Ovary (tissue), 9 donors: ENCODE results near the gene HECTD4. TPM values are rescaled to one million over a fixed set of nuclear protein-coding genes. Genes with fewer than 3 reads are reported as not detected.

ENCODE experiments used
- DNase-seq, 5 donors: peaks; one replicate each; pipeline ENCODE4 v3.0.0-alpha.2; 2019 to 2020
- H3K27ac ChIP-seq, 2 donors: fragments of 200-600 bp; one replicate each; pipeline versions ENCODE4 v1.5.1 to v1.8.0; 2019 to 2022
- H3K27me3 ChIP-seq: fragments of 200-600 bp; one replicate; pipeline ENCODE4 v1.8.0; 2022
- H3K36me3 ChIP-seq: fragments of 200-600 bp; sonication (generic); one replicate; pipeline ENCODE4 v1.5.1; 2019
- H3K4me1 ChIP-seq: one replicate; pipeline ENCODE4 v1.8.1; 2013; ENCODE audit warnings: mild to moderate bottlenecking, moderate library complexity; ENCODE audit not compliant: insufficient read depth
- H3K4me3 ChIP-seq: fragments of 200-600 bp; sonication (generic); one replicate; pipeline ENCODE4 v1.5.1; 2017
- H3K9me3 ChIP-seq, 2 donors: fragments of 200-600 bp in 1 of 2; sonication (generic) in 1 of 2; one replicate each; pipeline versions ENCODE4 v1.5.1 to v1.8.1; 2013 to 2019; ENCODE audit warnings: mild to moderate bottlenecking in 1 of 2, moderate library complexity in 1 of 2
- CTCF ChIP-seq, 3 donors: fragments of 450-650 bp in 2 of 3; fragments of 200-600 bp in 1 of 3; IDR thresholded peaks; one replicate each; pipeline versions ENCODE4 v1.5.1 to v1.8.0; 2016 to 2022; ENCODE audit warnings: antibody characterized with exemption in 3 of 3, mild to moderate bottlenecking in 1 of 3
- EP300 ChIP-seq: sonication (generic); formaldehyde crosslinking; IDR thresholded peaks from one replicate; pipeline ENCODE4 v1.6.1; 2017; ENCODE audit warnings: antibody characterized with exemption
- POLR2A ChIP-seq: fragments of 450-650 bp; IDR thresholded peaks from one replicate; pipeline ENCODE4 v1.6.1; 2017; ENCODE audit warnings: antibody characterized with exemption, mild to moderate bottlenecking, moderate library complexity
- WGBS, 3 donors: extraction: QIAGEN DNeasy Blood & Tissue Kit in 1 of 3; methylation state at CpG; one replicate each; pipeline versions ENCODE4 v1.1.5 to v1.1.7; 2013 to 2017; 5-methylcytosine and 5-hydroxymethylcytosine counted together
- intact Hi-C, 4 donors: fragments of 100-400 bp; cut with DNase I; formaldehyde crosslinking; loops; one replicate each; pipeline versions ENCODE4 v1.11.0 to v1.15.1; 2022 to 2023
- polyA plus RNA-seq, 2 donors: library from polyadenylated mRNA; stranded (reverse); fragments of 200-250 nt in 1 of 2; fragments of 350-450 nt in 1 of 2; fragmentation: Illumina TruSeq in 1 of 2; extraction: RNeasy Lipid Tissue Mini Kit (QIAGEN cat#74804) in 1 of 2; gene quantifications; one replicate each; pipeline ENCODE4 v1.2.3, GENCODE V29; 2013 to 2014
- total RNA-seq, 7 donors: library from RNA; depleted of rRNA in 2 of 7; stranded (reverse); fragments of >200 nt in 2 of 7; fragmentation: NEBNext Ultra II Directional in 3 of 7; extraction: Animal tissue kit (Norgen Biotek cat#: 25700) in 3 of 7; gene quantifications; one replicate each; pipeline versions ENCODE4 v1.1.0 to v1.2.4, GENCODE V29; 2016 to 2023
- donor health status: DM: no; HTN: no; CAD: no; lungs with moderate emphysema.
- donor health status: DM: no; HTN: no; CAD: no.
- donor health status: Bipolar disorder and iron deficiency.
- donor health status: DM: yes; HTN: yes; CAD: no.
- donor health status: DM: no; HTN: no; CAD: no.
- donor health status: DM: yes; HTN: yes; CAD: no.

HECTD4 gene
- total and polyA plus RNA-seq, 9 donors = 12.3 to 47.3 (median 34.9) TPM

DNA sequence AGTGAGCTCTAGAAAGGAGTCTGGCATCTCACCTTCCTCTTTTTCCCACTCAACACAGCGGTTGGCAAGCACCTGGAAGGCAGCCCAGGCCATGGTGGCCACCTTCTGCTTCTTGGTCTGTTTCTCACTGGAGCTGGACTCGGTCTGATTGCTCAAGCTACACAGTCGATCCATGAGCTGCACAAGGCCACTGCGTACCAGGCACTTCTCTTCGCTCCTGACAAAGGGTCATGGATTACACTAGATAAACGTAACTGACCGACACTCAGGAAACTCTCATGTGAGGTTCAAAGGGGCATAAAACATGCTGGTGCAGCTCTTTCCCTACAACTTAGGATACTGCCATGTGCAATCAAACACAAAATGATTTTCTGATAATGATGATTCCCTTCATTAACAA, 143.2 kb downstream of the HECTD4 start:
- Histone ChIP-seq H3K27ac (no peak overlapping the region), H3K27me3 (no peaks in the 10 kb centered on the region), H3K36me3 (peaks cover 2% of the 10 kb centered on the region), H3K4me1 (no peaks in the 10 kb centered on the region), H3K4me3 (no peak overlapping the region), H3K9me3 (no peaks in the 10 kb centered on the region)
- DNase-seq = no peak
- TF ChIP-seq CTCF (IDR thresholded peaks at IDR 0.05) (no peak), EP300 (no peak), POLR2A (no peak)
- WGBS, 3 donors = 87 to 92% (median 88%) methylated on average over 7 of the region's 7 CpGs
- intact Hi-C loops = no loop called here

GRCh38 chr12:112238441-112238840, 143.8 kb downstream of the HECTD4 start:
- no peak for DNase-seq
- no peak overlapping the region for H3K4me3 ChIP-seq
- H3K4me1 ChIP-seq = no peaks in the 10 kb centered on the region
- peaks cover 2% of the 10 kb centered on the region for H3K36me3 ChIP-seq
- H3K9me3 ChIP-seq = no peaks in the 10 kb centered on the region
- intact Hi-C loops = no loop called here
- no peak overlapping the region for H3K27ac ChIP-seq
- 91 to 97% (median 94%) methylated on average over 5 of the region's 5 CpGs for WGBS, 3 donors
- no peaks in the 10 kb centered on the region for H3K27me3 ChIP-seq
- TF ChIP-seq CTCF (IDR thresholded peaks at IDR 0.05) (no peak), EP300 (no peak), POLR2A (no peak)

DNA sequence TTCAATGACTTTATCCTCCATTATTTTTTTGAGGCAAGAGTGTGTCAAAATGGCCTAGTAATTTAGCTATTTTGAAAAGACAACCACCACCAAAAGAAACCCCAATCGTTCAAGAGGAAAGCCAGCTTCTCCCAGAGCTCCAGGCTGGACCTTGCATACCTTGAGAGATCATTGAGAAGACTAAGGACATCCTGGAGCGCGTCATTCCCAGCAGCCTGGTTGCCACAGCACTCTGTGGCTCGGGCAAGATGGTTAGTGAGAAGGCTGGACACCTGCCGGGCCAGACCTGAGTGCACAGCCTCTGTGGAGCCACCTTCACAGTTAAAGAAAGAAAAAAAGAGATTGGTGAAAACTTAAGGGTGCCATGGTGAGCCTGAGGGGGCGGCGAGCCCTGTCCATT, 145.4 kb downstream of the HECTD4 start:
- no peak for DNase-seq
- WGBS, 3 donors = 89 to 94% (median 92%) methylated on average over 7 of the region's 7 CpGs
- Histone ChIP-seq H3K27me3 (no peaks in the 10 kb centered on the region), H3K27ac (no peak overlapping the region), H3K4me1 (no peaks in the 10 kb centered on the region), H3K4me3 (no peak overlapping the region), H3K9me3 (no peaks in the 10 kb centered on the region), H3K36me3 (peaks cover 2% of the 10 kb centered on the region)
- TF ChIP-seq EP300 (no peak), CTCF (IDR thresholded peaks at IDR 0.05) (no peak), POLR2A (no peak)
- intact Hi-C loops = no loop called here

DNA sequence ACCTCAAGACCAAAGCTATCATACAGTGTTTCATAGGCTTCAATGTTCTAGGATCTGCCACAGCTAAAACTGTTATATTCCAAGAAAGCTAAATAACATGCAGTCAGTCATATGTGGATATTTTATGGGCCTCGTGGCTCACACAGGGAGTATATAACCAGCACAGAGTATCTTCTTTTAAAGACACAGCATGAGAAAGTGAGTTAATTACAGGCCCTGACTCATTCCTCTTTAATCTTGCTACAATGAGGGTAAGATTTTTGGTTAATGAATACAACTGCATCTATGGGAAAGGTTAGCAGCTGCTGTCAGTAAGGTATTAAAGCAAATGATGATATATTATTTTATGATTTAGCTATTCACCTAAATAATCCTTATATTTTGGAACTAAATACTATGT, 145.8 kb downstream of the HECTD4 start:
- no peak overlapping the region for H3K4me3 ChIP-seq
- no peaks in the 10 kb centered on the region for H3K4me1 ChIP-seq
- DNase-seq = no peak
- no peaks in the 10 kb centered on the region for H3K27me3 ChIP-seq
- intact Hi-C loops = no loop called here
- no peaks in the 10 kb centered on the region for H3K9me3 ChIP-seq
- WGBS, 3 donors = 58 to 80% (median 76%) methylated on average over 1 of the region's 1 CpG
- TF ChIP-seq EP300 = no peak
- TF ChIP-seq POLR2A = no peak
- no peak for TF ChIP-seq CTCF (IDR thresholded peaks at IDR 0.05)
- no peak overlapping the region for H3K27ac ChIP-seq
- peaks cover 2% of the 10 kb centered on the region for H3K36me3 ChIP-seq

GRCh38 chr12:112234303-112234702, 147.9 kb downstream of the HECTD4 start:
- intact Hi-C loops = no loop called here
- TF ChIP-seq POLR2A = no peak
- H3K36me3 ChIP-seq = peaks cover 2% of the 10 kb centered on the region

More at GRCh38 chr12:112234303-112234702, 147.9 kb downstream of the HECTD4 start:
- DNase-seq = no peak
- WGBS, 3 donors = 97 to 99% (median 98%) methylated on average over 2 of the region's 2 CpGs
- Histone ChIP-seq H3K27ac (no peak overlapping the region), H3K9me3 (no peaks in the 10 kb centered on the region), H3K4me1 (no peaks in the 10 kb centered on the region), H3K27me3 (no peaks in the 10 kb centered on the region), H3K4me3 (no peak overlapping the region)
